GM12874 (cell line): ENCODE data around the gene TRMT6.

ENCODE experiments used
- CTCF ChIP-seq: IDR thresholded peaks from 2 replicates; pipeline ENCODE4 v1.5.1; 2011; ENCODE audit warnings: low read depth, mild to moderate bottlenecking, control low read depth, low read length, moderate library complexity; ENCODE audit not compliant: insufficient read depth

TRMT6 gene

GRCh38 chr20:5973971-5974370 lies 23.6 kb upstream of the TRMT6 start:
- TF ChIP-seq CTCF: no peak

- TF ChIP-seq CTCF: no peak
Observed at GRCh38 chr20:5973172-5973571, 22.8 kb upstream of the TRMT6 start.

GRCh38 chr20:5971203-5971602 lies 20.9 kb upstream of the TRMT6 start:
- TF ChIP-seq CTCF: no peak

- TF ChIP-seq CTCF: no peak
Observed at GRCh38 chr20:5970381-5970780, 20.0 kb upstream of the TRMT6 start.

- TF ChIP-seq CTCF: no peak
Observed at GRCh38 chr20:5969940-5970339, 19.6 kb upstream of the TRMT6 start.

- no peak for TF ChIP-seq CTCF
Observed at GRCh38 chr20:5969348-5969935, 19.1 kb upstream of the TRMT6 start.

- TF ChIP-seq CTCF: no peak
Observed at GRCh38 chr20:5968462-5968861, 18.1 kb upstream of the TRMT6 start.

- no peak for TF ChIP-seq CTCF
Observed at GRCh38 chr20:5967469-5967868, 17.1 kb upstream of the TRMT6 start.
